AG04449 (cell line): ENCODE data around the gene DAPK2.
A peak's percentile ranks its signal among the peaks of the same experiment; 100 is the strongest.

Experiments
- CTCF ChIA-PET: fragments of 350-600 bp; formaldehyde crosslinking; extraction: SDS; loops from one replicate; lab custom pipeline; 2021; ENCODE audit warnings: antibody characterized with exemption; lab: Yijun Ruan, JAX
- POLR2A ChIA-PET: fragments of 400-600, 350-600 bp; formaldehyde crosslinking; extraction: SDS; loops from one replicate; lab custom pipeline; 2020; ENCODE audit warnings: antibody characterized with exemption, inconsistent platforms; lab: Yijun Ruan, JAX
- DNase-seq: peaks from one replicate; pipeline ENCODE4 v3.0.0-alpha.2; 2010; ENCODE audit warnings: low read depth, low spot score
- H3K4me3 ChIP-seq: 2 replicates; pipeline ENCODE4 v1.5.1; 2011; ENCODE audit warnings: low read depth, mild to moderate bottlenecking, control low read depth, low read length
- TF ChIP-seq, protein P1 (sequence below): IDR thresholded peaks from one replicate; pipeline ENCODE4 v1.5.1; 2011; ENCODE audit warnings: mild to moderate bottlenecking, moderate library complexity, low read length, control low read depth, inconsistent platforms; ENCODE audit not compliant: insufficient read depth; ENCODE audit errors: missing control alignments

Gene DAPK2

DNA sequence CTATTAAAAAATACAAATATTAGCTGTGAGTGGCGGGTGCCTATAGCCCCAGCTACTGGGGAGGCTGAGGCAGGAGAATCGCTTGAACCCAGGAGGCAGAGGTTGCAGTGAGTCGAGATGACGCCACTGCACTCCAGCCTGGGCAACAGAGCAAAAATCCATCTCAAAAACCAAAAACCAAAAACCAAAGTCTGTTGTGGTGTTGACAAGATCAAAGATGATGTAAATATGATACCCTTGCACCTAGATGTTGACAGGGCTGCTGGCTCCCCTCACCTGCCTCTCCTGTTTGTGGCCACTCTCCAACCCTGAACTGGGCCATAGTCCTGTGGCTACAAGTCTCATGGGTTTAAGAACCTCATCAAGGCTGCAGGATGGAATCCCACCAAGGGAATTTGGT, 16.2 kb downstream of the DAPK2 start:
- ChIA-PET CTCF (interaction anchor here (0.9 to 1.6 kb wide), 3 partner anchors 10 to 85 kb away, joined by 4 to 7 read pairs (median 4); partner anchors contain the start of gene DAPK2), POLR2A (no interaction called here)
- TF ChIP-seq, protein P1, sequence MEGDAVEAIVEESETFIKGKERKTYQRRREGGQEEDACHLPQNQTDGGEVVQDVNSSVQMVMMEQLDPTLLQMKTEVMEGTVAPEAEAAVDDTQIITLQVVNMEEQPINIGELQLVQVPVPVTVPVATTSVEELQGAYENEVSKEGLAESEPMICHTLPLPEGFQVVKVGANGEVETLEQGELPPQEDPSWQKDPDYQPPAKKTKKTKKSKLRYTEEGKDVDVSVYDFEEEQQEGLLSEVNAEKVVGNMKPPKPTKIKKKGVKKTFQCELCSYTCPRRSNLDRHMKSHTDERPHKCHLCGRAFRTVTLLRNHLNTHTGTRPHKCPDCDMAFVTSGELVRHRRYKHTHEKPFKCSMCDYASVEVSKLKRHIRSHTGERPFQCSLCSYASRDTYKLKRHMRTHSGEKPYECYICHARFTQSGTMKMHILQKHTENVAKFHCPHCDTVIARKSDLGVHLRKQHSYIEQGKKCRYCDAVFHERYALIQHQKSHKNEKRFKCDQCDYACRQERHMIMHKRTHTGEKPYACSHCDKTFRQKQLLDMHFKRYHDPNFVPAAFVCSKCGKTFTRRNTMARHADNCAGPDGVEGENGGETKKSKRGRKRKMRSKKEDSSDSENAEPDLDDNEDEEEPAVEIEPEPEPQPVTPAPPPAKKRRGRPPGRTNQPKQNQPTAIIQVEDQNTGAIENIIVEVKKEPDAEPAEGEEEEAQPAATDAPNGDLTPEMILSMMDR, result no peak
- H3K4me3 ChIP-seq, result no peak overlapping the region
- no peak for DNase-seq

DNA sequence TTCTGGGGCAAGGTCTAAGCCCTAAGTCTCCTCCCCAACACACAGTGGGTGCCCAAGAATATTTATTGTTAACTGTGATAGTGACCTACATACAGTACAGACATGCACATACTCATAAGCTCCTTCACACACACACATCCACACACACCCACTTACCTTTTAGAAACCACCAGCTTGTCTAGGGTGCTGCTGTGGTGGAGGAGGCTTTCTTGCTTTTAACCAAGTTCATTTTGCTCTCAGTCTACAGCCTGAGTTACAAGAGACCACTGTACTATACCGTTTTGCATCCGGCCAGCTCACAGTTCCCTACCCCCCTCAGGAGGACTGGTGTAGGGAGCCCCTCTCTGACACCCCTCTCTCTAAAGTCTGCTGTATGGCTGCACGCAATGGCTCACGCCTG, 16.7 kb downstream of the DAPK2 start:
- H3K4me3 ChIP-seq, result no peak overlapping the region
- POLR2A ChIA-PET, result no interaction called here
- TF ChIP-seq, protein P1, result no peak
- DNase-seq, result no peak
- CTCF ChIA-PET, result interaction anchor here (0.9 to 1.6 kb wide), 3 partner anchors 11 to 84 kb away, joined by 4 to 7 read pairs (median 4); partner anchors contain the start of gene DAPK2

DNA sequence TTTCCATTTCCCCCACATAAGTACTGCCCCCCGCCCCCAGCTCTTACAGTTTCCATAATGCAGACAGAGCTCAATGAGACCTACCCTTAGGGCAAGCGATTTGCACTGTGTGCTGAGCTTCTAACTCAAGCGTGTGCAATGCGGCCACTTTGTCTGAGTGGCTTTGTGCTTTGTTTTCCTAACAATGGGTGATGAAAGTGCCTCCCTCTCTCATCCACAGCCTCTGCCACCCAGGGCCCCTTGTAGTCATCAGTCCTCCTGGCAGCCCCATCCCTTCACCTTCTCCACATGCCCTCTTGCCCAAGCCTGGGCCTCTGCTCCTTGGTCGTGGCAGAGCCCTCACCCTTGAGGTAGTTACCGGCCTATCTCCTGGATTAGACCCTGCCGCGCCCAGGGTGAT, 17.2 kb downstream of the DAPK2 start:
- ChIA-PET CTCF (interaction anchor here (1.1 to 1.6 kb wide), 2 partner anchors 17 to 84 kb away, joined by 4 to 7 read pairs; partner anchors contain the start of gene DAPK2), POLR2A (no interaction called here)

DNA sequence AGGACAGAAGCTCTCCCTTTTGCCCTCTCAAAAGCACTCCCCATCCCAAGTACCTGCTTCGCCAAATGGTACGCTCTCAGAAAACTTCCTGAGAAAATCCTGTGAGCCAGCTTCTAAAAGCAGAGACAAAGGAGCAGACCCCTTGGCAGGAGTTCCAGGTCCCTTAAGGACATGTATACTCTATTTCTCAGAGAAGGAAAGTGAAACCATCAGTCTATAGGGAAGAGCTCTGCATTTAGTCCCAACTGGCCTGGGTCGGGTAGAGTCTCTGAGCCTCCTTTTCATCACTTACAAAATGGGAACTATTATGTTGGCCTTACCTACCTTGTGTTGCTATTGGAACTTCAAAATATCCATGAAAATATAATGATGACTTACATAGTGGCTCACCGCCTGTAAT, 19.7 kb downstream of the DAPK2 start:
- DNase-seq, result no peak
- H3K4me3 ChIP-seq, result no peak overlapping the region
- ChIA-PET CTCF (interaction anchor here (0.9 to 1.2 kb wide), 2 partner anchors 12 to 20 kb away, joined by 4 to 6 read pairs; partner anchors contain the start of gene DAPK2), POLR2A (no interaction called here)
- TF ChIP-seq, protein P1, result no peak

More for the DNA sequence above, 17.2 kb downstream of the DAPK2 start:
- TF ChIP-seq, protein P1, result no peak
- no peak overlapping the region for H3K4me3 ChIP-seq
- DNase-seq, result no peak

DNA sequence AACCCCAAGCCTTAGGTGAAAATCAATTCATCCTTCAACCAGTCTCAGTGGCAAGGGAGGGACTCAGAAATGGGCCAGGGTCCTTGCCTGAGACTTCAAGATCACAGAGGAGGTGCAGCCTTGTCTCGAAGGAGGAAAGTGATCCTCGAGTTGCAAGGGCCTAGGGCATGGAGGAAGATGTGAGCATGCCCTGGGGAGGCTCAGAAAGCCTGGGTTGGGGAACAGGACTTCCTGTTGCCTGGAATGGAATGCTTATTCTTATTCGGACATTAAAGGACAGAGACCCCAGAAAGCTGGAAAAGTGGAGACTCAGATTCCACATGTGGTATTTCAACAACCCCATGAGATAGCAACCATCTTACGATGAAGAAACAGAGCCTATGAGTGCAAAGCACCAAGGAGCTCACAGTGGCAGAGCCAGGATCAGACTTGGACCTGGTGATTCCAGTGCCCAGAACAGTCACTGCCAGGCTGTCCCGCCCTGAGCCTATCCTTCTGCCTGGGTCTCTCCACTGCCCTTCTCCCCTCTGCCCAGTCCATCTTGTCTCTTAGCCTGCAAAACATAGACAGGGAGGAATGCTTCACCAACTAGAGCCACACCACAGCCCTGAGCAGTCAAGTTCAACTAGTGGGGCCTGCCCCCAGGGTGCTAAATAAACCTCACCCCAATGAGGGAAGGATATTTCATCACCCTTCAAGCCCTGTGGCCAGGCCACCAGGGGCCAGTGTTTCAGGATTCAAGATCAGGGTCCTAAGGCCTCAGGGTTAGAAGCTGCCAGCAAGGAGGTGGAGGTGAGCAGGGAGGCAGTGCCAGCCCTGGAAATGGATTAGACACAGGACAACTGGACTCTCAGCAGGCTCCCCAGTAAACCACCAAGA, 21.9 kb downstream of the DAPK2 start:
- ChIA-PET CTCF (interaction anchor here (2.1 kb wide), 1 partner anchor 10 kb away, joined by 6 read pairs; no protein-coding TSS in a partner anchor), POLR2A (no interaction called here)
- TF ChIP-seq, protein P1, result peak; percentile 5
- no peak overlapping the region for H3K4me3 ChIP-seq
- DNase-seq, result no peak

DNA sequence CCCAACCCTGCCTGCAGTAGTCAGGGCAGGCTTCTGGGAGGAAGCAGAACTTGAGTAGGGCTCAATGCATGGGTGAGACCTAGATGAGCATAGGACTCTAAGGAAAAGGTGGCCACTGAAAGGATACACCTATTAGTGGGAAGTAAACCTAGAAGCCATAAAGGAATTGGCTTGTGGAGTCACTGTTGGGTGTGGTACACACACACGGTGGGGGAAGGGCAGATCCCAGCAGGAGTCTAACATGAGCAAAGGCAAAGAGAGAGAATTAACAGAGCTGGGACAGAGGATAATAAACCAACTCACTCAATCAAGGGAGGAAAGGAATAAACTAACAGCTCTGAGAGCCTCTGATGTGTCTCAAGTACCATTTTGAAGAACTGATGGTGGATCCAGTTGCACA, 23.1 kb downstream of the DAPK2 start:
- no peak for DNase-seq
- POLR2A ChIA-PET, result no interaction called here
- TF ChIP-seq, protein P1, result no peak
- CTCF ChIA-PET, result interaction anchor here (2.1 to 3.1 kb wide), 3 partner anchors 11 to 77 kb away, joined by 6 to 12 read pairs (median 6); partner anchors contain the start of gene DAPK2
- no peak overlapping the region for H3K4me3 ChIP-seq
